ENCODE results near the gene ALAD.

The ALAD gene

DNA sequence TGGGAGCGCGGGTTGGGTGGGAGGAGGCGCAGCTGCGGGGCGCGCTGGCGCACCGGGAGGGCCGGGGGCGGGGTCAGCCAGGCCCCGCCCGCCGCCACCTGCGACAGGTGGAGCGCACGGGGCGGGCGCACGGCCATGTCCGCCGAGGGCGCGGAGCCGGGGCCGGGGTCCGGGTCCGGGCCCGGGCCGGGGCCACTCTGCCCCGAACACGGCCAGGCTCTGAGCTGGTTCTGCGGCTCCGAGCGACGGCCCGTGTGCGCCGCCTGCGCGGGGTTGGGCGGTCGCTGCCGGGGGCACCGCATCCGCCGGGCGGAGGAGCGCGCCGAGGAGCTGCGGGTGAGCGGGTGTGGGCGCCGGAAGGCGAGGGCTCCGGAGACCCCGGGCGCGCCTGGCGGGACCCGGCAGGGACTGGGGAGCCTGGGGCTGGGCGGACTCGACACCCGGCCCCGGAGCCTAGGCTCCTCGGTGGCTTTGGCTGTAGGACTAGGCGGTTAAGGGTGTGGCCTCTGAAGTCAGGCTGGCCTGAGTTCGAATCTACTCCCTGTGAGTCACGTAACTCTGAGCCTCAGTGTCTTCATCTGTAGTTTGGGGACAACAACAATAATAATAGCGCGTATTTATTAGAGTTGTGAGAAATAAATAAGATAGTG is 51.5 kb downstream of the ALAD start, which contains the start of gene BSPRY:
Gene BSPRY (plus strand): TSS at position 97 of the 650 bp plus-strand sequence. CDS start 39 bp downstream, at position 136.
- in situ Hi-C loops (cut with HindIII; ENCODE audit: low sequenced_read_pairs): no loop called here
- DNase-seq (ENCODE audit: low read depth, low spot score): no peak
- H3K4me3 ChIP-seq (ENCODE audit: low read depth, low read length): no peak within 1 kb of the TSS
- TF ChIP-seq CTCF (IDR thresholded peaks at IDR 0.05; ENCODE audit: low read depth, low read length): no peak

- no peak overlapping the region for H3K4me3 ChIP-seq (ENCODE audit: low read depth, low read length)
- DNase-seq (ENCODE audit: low read depth, low spot score): no peak
- in situ Hi-C loops (cut with HindIII; ENCODE audit: low sequenced_read_pairs): no loop called here
- no peak for TF ChIP-seq CTCF (IDR thresholded peaks at IDR 0.05; ENCODE audit: low read depth, low read length)
These were observed 52.0 kb downstream of the ALAD start for GRCh38 chr9:113349066-113349444.

DNA sequence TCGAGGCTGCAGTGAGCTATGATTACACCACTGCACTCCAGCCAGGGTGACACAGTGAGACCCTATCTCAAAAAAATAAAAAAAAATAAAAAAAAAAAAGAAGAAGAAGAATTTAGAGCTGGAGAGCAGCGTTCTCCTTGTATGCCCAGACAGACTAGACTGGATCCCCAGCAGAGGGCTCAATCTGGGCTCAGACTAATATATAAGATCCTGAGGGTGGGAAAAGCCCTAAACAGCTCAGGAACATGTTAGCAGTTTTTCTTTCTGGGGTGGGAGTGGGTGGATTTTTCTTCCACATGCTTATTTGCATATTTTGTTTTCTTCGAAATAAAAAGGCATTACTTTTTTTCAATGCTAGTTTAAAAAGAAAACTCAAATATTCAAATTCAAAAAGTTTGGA is 52.6 kb downstream of the ALAD start:
- no peak for TF ChIP-seq CTCF (IDR thresholded peaks at IDR 0.05; ENCODE audit: low read depth, low read length)
- H3K4me3 ChIP-seq (ENCODE audit: low read depth, low read length): no peak overlapping the region
- in situ Hi-C loops (cut with HindIII; ENCODE audit: low sequenced_read_pairs): no loop called here
- no peak for DNase-seq (ENCODE audit: low read depth, low spot score)

GRCh38 chr9:113345671-113346070 is 55.4 kb downstream of the ALAD start:
- DNase-seq (ENCODE audit: low read depth, low spot score): no peak
- TF ChIP-seq CTCF (IDR thresholded peaks at IDR 0.05; ENCODE audit: low read depth, low read length): no peak
- in situ Hi-C loops (cut with HindIII; ENCODE audit: low sequenced_read_pairs): no loop called here
- no peak overlapping the region for H3K4me3 ChIP-seq (ENCODE audit: low read depth, low read length)

- DNase-seq (ENCODE audit: low read depth, low spot score): no peak
- in situ Hi-C loops (cut with HindIII; ENCODE audit: low sequenced_read_pairs): no loop called here
- H3K4me3 ChIP-seq (ENCODE audit: low read depth, low read length): no peak overlapping the region
- no peak for TF ChIP-seq CTCF (IDR thresholded peaks at IDR 0.05; ENCODE audit: low read depth, low read length)
These were observed 55.9 kb downstream of the ALAD start for GRCh38 chr9:113345190-113345589.

DNA sequence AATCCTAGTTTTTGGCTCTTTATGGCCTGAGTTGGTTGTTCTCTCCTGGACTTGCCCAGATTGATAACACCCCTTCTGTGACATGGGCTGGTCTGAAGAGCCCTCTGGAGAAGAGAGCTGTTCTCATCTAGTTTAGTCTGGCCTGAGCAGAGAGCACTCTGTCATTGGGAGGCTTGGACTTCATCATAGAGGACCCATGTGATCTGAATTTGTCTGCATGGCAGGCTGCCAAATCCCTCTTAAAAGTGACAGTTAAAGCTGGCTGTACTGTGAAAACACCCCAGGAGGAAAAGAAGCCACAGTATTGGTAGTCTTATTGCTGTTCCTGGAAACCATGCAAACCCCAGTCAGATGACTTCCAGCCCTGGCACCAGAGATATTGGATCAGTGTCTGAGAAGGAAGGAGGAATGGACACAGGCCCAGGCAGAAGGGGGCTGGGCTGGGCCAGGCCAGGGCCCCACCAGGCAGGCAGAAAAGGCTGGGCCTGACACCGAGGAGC is 57.3 kb downstream of the ALAD start:
- DNase-seq (ENCODE audit: low read depth, low spot score): peak; percentile 10
- TF ChIP-seq CTCF (IDR thresholded peaks at IDR 0.05; ENCODE audit: low read depth, low read length): no peak
- in situ Hi-C loops (cut with HindIII; ENCODE audit: low sequenced_read_pairs): no loop called here
- no peak overlapping the region for H3K4me3 ChIP-seq (ENCODE audit: low read depth, low read length)
